ENCODE results near the gene RIMS4.
"Not testable (repeated sequence)": the region's sequence is repeated elsewhere in the genome, so short reads cannot be mapped to it uniquely, and the experiment has no call there.

DNA sequence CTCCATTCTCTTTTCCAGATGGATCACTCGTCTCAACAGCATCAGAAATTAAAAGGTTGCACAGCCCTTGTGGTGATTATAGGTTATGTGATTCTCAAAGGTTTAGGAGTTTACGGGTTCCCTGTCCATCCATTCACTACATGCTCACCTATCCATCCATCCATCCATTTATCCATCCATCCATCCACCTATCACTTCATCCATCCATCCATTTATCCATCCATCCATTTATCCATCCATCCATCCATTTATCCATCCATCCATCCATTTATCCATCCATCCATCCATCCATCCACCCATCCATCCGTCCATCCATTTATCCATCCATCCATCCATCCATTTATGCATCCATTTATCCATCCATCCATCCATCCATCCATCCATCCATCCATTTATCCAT lies 46.5 kb downstream of the RIMS4 start:
- TF ChIP-seq, protein P1, sequence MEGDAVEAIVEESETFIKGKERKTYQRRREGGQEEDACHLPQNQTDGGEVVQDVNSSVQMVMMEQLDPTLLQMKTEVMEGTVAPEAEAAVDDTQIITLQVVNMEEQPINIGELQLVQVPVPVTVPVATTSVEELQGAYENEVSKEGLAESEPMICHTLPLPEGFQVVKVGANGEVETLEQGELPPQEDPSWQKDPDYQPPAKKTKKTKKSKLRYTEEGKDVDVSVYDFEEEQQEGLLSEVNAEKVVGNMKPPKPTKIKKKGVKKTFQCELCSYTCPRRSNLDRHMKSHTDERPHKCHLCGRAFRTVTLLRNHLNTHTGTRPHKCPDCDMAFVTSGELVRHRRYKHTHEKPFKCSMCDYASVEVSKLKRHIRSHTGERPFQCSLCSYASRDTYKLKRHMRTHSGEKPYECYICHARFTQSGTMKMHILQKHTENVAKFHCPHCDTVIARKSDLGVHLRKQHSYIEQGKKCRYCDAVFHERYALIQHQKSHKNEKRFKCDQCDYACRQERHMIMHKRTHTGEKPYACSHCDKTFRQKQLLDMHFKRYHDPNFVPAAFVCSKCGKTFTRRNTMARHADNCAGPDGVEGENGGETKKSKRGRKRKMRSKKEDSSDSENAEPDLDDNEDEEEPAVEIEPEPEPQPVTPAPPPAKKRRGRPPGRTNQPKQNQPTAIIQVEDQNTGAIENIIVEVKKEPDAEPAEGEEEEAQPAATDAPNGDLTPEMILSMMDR (IDR thresholded peaks at IDR 0.05), result not testable (repeated sequence)
- TF ChIP-seq EZH2 (IDR thresholded peaks at IDR 0.05; ENCODE audit: borderline replicate concordance, insufficient read depth, low read depth, low read length, poor library complexity, severe bottlenecking), result not testable (repeated sequence)

Measured in B cell (primary cell).